ENCODE data around the gene YES1.

The YES1 gene

DNA sequence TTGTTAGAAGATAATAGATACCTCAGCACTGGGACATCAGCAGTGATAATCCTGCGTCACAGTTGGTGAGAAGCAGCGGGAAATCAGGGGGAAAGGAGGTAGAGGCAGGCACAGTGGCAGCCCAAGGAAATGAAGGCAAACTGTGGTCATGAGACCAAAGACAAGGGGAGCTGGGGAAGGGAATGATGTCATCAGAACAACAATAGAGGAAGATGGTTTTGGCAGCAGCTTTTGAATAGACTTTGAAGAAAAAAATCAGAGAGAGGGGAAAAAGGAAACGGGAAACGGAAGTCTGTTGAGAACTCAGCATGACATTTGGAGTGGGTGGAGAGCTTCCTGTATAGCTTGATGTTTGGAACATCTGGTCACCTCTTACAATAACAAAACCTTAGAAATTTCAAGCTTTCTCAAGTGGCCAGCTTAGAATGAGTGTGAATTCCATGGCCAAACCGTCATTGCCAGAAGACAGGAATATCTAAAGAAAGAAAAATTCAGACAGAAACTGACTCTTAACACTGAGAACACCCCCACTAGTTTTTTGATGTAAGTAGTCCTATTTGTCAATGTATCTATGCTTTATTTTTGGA lies 18.4 kb upstream of the YES1 start (continued):
- TF ChIP-seq, protein P1, sequence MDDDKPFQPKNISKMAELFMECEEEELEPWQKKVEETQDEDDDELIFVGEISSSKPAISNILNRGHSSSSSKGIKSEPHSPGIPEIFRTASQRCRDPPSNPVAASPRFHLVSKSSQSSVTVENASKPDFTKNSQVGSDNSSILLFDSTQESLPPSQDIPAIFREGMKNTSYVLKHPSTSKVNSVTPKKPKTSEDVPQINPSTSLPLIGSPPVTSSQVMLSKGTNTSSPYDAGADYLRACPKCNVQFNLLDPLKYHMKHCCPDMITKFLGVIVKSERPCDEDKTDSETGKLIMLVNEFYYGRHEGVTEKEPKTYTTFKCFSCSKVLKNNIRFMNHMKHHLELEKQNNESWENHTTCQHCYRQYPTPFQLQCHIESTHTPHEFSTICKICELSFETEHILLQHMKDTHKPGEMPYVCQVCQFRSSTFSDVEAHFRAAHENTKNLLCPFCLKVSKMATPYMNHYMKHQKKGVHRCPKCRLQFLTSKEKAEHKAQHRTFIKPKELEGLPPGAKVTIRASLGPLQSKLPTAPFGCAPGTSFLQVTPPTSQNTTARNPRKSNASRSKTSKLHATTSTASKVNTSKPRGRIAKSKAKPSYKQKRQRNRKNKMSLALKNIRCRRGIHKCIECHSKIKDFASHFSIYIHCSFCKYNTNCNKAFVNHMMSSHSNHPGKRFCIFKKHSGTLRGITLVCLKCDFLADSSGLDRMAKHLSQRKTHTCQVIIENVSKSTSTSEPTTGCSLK (tag by site-specific recombination; IDR thresholded peaks at IDR 0.05): no peak
- TF ChIP-seq, protein P2, sequence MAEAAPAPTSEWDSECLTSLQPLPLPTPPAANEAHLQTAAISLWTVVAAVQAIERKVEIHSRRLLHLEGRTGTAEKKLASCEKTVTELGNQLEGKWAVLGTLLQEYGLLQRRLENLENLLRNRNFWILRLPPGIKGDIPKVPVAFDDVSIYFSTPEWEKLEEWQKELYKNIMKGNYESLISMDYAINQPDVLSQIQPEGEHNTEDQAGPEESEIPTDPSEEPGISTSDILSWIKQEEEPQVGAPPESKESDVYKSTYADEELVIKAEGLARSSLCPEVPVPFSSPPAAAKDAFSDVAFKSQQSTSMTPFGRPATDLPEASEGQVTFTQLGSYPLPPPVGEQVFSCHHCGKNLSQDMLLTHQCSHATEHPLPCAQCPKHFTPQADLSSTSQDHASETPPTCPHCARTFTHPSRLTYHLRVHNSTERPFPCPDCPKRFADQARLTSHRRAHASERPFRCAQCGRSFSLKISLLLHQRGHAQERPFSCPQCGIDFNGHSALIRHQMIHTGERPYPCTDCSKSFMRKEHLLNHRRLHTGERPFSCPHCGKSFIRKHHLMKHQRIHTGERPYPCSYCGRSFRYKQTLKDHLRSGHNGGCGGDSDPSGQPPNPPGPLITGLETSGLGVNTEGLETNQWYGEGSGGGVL (tag by site-specific recombination; IDR thresholded peaks at IDR 0.05): peak; percentile 46
- TF ChIP-seq, protein P3, sequence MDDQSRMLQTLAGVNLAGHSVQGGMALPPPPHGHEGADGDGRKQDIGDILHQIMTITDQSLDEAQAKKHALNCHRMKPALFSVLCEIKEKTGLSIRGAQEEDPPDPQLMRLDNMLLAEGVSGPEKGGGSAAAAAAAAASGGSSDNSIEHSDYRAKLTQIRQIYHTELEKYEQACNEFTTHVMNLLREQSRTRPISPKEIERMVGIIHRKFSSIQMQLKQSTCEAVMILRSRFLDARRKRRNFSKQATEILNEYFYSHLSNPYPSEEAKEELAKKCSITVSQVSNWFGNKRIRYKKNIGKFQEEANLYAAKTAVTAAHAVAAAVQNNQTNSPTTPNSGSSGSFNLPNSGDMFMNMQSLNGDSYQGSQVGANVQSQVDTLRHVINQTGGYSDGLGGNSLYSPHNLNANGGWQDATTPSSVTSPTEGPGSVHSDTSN (CRISPR knock-in tag; IDR thresholded peaks at IDR 0.05): no peak
- 0 out of 2 replicates have a peak, but pooled peaks have one; percentile 26 for TF ChIP-seq ZEB2 (tag by site-specific recombination; IDR thresholded peaks at IDR 0.05)
- TF ChIP-seq SP7 (tag by site-specific recombination; IDR thresholded peaks at IDR 0.05): no peak
- no peak for TF ChIP-seq ZNF707 (tag by site-specific recombination; IDR thresholded peaks at IDR 0.05)
- TF ChIP-seq, protein P4, sequence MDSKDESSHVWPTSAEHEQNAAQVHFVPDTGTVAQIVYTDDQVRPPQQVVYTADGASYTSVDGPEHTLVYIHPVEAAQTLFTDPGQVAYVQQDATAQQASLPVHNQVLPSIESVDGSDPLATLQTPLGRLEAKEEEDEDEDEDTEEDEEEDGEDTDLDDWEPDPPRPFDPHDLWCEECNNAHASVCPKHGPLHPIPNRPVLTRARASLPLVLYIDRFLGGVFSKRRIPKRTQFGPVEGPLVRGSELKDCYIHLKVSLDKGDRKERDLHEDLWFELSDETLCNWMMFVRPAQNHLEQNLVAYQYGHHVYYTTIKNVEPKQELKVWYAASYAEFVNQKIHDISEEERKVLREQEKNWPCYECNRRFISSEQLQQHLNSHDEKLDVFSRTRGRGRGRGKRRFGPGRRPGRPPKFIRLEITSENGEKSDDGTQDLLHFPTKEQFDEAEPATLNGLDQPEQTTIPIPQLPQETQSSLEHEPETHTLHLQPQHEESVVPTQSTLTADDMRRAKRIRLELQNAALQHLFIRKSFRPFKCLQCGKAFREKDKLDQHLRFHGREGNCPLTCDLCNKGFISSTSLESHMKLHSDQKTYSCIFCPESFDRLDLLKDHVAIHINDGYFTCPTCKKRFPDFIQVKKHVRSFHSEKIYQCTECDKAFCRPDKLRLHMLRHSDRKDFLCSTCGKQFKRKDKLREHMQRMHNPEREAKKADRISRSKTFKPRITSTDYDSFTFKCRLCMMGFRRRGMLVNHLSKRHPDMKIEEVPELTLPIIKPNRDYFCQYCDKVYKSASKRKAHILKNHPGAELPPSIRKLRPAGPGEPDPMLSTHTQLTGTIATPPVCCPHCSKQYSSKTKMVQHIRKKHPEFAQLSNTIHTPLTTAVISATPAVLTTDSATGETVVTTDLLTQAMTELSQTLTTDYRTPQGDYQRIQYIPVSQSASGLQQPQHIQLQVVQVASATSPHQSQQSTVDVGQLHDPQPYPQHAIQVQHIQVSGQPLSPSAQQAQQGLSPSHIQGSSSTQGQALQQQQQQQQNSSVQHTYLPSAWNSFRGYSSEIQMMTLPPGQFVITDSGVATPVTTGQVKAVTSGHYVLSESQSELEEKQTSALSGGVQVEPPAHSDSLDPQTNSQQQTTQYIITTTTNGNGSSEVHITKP (tag by site-specific recombination; IDR thresholded peaks at IDR 0.05): peak; percentile 87
- TF ChIP-seq ZNF600 (tag by site-specific recombination; IDR thresholded peaks at IDR 0.05): no peak
- no peak for TF ChIP-seq ZNF223 (tag by site-specific recombination; IDR thresholded peaks at IDR 0.05)
- no peak for TF ChIP-seq OSR2 (tag by site-specific recombination; IDR thresholded peaks at IDR 0.05)
- peak; percentile 85 for TF ChIP-seq ZBTB21 (tag by site-specific recombination; IDR thresholded peaks at IDR 0.05)
- TF ChIP-seq OVOL3 (tag by site-specific recombination; IDR thresholded peaks at IDR 0.05): no peak
- TF ChIP-seq ZNF777 (tag by site-specific recombination; IDR thresholded peaks at IDR 0.05; ENCODE audit: borderline replicate concordance): no peak
- peak; percentile 52 for TF ChIP-seq ZIC2 (tag by site-specific recombination; IDR thresholded peaks at IDR 0.05)
- TF ChIP-seq ZNF16 (tag by site-specific recombination; IDR thresholded peaks at IDR 0.05; ENCODE audit: low read depth): no peak
- no peak for TF ChIP-seq HOXD13 (CRISPR knock-in tag; IDR thresholded peaks at IDR 0.05; ENCODE audit: borderline replicate concordance)
- no peak for TF ChIP-seq ZSCAN16 (tag by site-specific recombination; IDR thresholded peaks at IDR 0.05)
- TF ChIP-seq ZNF629 (tag by site-specific recombination; IDR thresholded peaks at IDR 0.05): peak; percentile 77
- no peak for TF ChIP-seq ZNF140 (tag by site-specific recombination; IDR thresholded peaks at IDR 0.05)
- TF ChIP-seq, protein P5, sequence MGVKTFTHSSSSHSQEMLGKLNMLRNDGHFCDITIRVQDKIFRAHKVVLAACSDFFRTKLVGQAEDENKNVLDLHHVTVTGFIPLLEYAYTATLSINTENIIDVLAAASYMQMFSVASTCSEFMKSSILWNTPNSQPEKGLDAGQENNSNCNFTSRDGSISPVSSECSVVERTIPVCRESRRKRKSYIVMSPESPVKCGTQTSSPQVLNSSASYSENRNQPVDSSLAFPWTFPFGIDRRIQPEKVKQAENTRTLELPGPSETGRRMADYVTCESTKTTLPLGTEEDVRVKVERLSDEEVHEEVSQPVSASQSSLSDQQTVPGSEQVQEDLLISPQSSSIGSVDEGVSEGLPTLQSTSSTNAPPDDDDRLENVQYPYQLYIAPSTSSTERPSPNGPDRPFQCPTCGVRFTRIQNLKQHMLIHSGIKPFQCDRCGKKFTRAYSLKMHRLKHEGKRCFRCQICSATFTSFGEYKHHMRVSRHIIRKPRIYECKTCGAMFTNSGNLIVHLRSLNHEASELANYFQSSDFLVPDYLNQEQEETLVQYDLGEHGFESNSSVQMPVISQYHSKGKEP (tag by site-specific recombination; IDR thresholded peaks at IDR 0.05): no peak
- TF ChIP-seq ZBTB7A (tag by site-specific recombination; IDR thresholded peaks at IDR 0.05; ENCODE audit: low read depth): no peak
- TF ChIP-seq, protein P6, sequence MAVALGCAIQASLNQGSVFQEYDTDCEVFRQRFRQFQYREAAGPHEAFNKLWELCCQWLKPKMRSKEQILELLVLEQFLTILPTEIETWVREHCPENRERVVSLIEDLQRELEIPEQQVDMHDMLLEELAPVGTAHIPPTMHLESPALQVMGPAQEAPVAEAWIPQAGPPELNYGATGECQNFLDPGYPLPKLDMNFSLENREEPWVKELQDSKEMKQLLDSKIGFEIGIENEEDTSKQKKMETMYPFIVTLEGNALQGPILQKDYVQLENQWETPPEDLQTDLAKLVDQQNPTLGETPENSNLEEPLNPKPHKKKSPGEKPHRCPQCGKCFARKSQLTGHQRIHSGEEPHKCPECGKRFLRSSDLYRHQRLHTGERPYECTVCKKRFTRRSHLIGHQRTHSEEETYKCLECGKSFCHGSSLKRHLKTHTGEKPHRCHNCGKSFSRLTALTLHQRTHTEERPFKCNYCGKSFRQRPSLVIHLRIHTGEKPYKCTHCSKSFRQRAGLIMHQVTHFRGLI (tag by site-specific recombination; IDR thresholded peaks at IDR 0.05): no peak
- TF ChIP-seq ZNF169 (tag by site-specific recombination; IDR thresholded peaks at IDR 0.05): no peak
- TF ChIP-seq, protein P7, sequence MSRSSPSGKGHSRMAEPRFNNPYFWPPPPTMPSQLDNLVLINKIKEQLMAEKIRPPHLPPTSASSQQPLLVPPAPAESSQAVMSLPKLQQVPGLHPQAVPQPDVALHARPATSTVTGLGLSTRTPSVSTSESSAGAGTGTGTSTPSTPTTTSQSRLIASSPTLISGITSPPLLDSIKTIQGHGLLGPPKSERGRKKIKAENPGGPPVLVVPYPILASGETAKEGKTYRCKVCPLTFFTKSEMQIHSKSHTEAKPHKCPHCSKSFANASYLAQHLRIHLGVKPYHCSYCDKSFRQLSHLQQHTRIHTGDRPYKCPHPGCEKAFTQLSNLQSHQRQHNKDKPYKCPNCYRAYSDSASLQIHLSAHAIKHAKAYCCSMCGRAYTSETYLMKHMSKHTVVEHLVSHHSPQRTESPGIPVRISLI (tag by site-specific recombination; IDR thresholded peaks at IDR 0.05): 0 out of 2 replicates have a peak, but pooled peaks have one; percentile 57
- 0 out of 2 replicates have a peak, but pooled peaks have one; percentile 15 for TF ChIP-seq ZBTB20 (tag by site-specific recombination; IDR thresholded peaks at IDR 0.05)
- no peak for TF ChIP-seq KLF9 (tag by site-specific recombination; IDR thresholded peaks at IDR 0.05; ENCODE audit: low read depth)
- no peak for TF ChIP-seq ZSCAN30 (tag by site-specific recombination; IDR thresholded peaks at IDR 0.05)
- 0 out of 2 replicates have a peak, but pooled peaks have one; percentile 19 for TF ChIP-seq ZFP37 (tag by site-specific recombination; IDR thresholded peaks at IDR 0.05)
